NCI-H510A treated with DMSO at 0.1 percent for 48 hours (cell line): Measurements from ENCODE around the gene GTF2F2.
"Not testable (repeated sequence)": the region's sequence is repeated elsewhere in the genome, so short reads cannot be mapped to it uniquely, and the experiment has no call there.

Experiments
- DNase-seq: peaks from one replicate; lab custom pipeline; 2025; lab: John Stamatoyannopoulos, UW

GTF2F2 gene

DNA sequence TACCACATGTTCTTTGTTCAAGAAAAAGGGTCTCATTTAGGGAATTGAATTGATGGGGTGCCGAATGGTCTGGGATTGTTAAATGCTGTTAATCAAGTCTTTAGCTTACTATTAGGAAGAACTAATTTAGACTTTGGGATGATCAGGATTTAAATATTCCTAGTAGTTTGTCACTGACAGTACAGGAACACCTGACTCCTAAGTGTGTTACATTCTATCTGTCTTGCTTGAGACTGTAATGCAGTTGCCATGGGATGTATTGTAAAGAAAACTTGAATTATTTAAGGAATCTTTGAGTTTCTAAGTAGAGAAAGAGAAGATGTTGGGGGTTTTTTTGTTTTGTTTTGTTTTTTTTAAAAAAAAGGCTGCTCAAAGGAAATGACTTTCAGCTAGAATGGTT is 98.4 kb downstream of the GTF2F2 start:
- DNase-seq, result no peak

GRCh38 chr13:45219123-45219891 is 99.0 kb downstream of the GTF2F2 start:
- DNase-seq, result no peak

GRCh38 chr13:45219938-45220375 is 99.6 kb downstream of the GTF2F2 start:
- no peak for DNase-seq

- no peak for DNase-seq
These were observed 100.1 kb downstream of the GTF2F2 start for GRCh38 chr13:45220403-45220802.

DNA sequence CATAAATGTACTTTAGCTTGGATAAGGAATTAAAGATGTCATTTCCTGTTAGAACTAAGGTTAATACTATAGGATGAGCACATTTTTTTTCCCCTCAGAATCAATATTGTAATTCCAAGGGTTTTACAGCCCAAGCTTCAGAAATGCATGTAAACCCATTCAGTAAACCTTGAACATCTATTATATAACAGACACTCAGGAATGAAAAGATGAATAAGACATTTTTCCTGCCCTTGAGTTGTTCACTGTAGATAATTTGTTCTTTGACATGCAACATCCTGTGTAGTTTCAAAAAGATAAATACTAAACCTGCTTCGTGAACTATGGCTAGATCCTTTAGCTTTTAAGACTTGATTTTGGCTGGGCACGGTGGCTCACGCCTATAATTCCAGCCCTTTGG is 102.2 kb downstream of the GTF2F2 start:
- no peak for DNase-seq

- DNase-seq, result no peak
These were observed 102.6 kb downstream of the GTF2F2 start for GRCh38 chr13:45222919-45223318.

DNA sequence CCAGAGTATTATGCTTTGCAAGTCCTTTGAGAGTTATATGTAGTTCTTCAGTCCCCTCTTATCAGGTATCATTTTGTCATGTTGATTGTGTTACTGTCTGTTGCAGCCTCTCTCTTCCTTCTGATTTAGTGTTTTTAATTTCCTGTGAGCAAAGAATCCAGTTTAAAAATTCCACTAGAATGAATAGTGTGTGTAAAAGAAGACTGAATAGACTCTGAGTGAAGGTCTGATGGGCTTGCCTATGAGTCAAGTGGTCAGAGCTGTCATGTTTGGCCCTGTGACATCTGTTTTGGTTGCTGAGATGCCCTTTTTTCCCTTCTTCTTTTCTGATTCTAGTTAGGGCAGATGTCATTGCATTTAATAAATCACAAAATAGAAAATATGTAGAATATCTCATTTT is 103.9 kb downstream of the GTF2F2 start:
- DNase-seq, result no peak

- no peak for DNase-seq
These were observed 105.1 kb downstream of the GTF2F2 start for GRCh38 chr13:45225370-45225769.

GRCh38 chr13:45226024-45226423 is 105.7 kb downstream of the GTF2F2 start:
- DNase-seq, result no peak

GRCh38 chr13:45228002-45228401 is 107.7 kb downstream of the GTF2F2 start:
- DNase-seq, result no peak

GRCh38 chr13:45229172-45229571 is 108.9 kb downstream of the GTF2F2 start:
- no peak for DNase-seq

- DNase-seq, result no peak
These were observed 111.0 kb downstream of the GTF2F2 start for GRCh38 chr13:45231305-45231704.

GRCh38 chr13:45231722-45232121 is 111.4 kb downstream of the GTF2F2 start:
- no peak for DNase-seq

DNA sequence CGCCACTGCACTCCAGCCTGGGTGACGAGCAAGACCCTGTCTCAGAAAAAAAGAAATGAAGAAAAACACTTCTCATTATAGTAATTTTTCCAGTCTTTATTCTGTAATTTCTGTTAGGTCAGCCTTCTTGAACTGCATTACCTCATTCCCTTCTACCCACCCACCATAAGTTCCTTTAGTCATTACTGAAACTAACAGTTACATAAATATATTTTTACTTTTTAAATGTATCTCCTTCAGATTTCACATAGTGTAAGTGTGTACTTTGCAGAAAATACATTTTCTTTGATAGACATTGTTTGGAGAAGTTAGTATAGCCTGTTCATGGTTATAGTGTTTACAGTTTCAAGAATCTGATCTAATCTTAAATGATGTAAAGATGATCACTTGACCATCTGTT is 112.3 kb downstream of the GTF2F2 start:
- no peak for DNase-seq

DNA sequence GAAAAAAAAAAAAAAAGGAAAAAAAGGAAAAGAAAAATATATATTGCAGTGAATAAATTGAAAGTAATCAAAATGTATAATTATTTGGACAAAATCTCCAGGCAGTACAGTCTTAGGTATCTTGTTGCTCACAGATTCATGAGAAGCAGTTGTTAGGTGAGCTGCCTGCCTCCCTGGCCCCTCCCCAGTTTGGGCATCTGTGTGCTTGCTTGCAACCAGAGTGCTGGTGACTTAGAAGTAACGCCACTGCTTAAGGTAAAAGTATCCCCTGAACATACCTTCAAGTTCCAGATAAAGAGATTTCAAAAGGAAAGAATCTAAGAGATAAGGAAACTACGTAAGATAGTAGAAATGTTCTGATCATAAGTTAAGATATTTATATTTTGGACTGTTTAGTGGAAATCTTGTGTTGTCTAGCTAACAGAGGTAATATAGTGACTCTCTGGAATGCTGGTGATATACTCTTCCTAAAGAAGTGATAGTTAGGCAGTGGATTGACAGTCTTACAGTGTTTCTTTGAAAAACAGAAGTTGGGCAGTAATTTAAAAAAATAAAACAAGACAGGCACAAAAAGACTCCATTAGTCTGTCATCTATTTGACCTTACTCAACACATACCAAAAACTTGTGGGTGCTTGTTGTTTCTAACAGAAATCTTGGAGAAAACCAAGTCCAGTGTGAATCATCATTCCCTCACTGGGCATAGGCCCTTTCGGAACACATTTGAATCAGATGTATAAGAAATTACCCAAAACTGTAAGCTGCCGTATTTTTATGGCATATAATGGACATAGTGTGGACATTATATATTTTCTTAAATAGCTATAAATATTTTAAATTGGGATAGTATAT is 118.9 kb downstream of the GTF2F2 start:
- DNase-seq, result no peak

DNA sequence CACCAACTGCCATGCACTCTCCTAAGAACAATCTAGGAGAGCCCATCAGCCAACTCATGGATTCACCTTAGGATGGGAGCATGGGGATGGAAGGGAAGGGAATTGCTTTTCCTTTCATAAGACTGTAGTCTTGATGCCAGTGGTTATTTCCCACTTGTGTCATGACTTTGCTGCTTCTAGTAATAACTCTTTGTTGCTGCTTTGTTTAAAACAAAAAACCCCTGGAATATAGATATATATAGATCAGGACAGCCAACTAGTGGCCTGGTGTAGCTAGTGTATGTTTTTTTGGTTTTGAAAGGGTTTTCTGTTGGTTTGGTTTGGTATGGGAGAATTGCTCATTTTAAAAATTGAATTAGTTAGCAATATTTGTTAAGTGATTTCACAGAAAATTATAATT is 119.8 kb downstream of the GTF2F2 start:
- no peak for DNase-seq

GRCh38 chr13:45242070-45242469 is 121.8 kb downstream of the GTF2F2 start:
- no peak for DNase-seq

DNA sequence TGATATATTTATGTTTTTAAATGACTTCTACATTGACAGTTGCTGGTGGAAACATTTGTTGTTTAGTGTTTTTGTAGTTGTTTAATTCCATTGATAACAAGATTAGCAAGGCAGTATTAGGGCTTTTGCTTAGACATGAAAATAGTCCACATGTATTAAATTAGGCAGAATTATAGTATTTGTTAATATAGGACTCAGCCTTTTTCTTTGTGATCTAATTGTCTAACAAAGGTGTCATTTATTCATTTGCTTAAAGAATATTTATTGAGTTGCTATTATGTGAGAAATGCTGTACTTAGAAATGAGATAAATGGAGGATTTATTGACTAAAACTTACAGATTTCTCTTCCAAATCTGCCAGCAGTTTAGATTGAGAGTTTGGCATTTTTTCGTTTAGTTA is 122.2 kb downstream of the GTF2F2 start:
- DNase-seq, result no peak

DNA sequence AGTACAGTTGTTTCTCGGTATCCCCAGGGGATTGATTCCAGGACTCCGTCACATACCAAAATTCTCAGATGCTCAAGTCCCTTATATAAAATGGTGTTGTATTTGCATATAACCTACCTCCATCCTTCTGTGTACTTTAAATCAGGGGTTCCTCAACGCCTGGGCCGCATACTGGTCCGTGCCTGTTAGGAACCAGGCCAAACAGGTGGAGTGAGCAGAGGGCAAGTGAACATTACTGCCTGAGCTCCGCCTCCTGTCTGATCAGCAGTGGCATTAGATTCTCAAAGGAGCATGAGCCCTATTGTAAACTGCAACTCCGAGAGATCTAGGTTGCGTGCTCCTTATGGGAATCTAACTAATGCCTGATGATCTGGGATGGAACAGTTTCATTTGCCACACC is 122.8 kb downstream of the GTF2F2 start:
- DNase-seq, result no peak

- not testable (repeated sequence) for DNase-seq
These were observed 124.4 kb downstream of the GTF2F2 start for GRCh38 chr13:45244736-45245135.

GRCh38 chr13:45249662-45250061 is 129.4 kb downstream of the GTF2F2 start:
- no peak for DNase-seq

DNA sequence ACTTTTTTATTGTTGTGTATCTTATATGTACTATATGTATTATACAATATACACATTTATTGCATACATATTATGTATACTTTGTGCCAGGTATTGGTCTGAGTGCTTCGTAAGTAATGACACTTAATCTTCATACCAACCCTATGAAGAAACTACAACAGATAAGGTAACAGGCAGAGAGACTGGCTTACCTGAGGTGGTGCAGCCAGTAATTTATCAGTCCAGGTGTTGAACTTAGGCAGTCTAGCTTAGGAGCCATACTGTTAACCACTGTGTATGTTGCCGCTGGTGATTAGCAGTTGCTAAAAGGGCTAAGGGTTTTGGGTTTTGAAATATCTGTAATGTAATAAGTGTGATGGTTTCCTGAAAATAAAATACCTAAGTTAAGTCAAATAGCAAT is 134.1 kb downstream of the GTF2F2 start:
- no peak for DNase-seq

GRCh38 chr13:45255247-45255987 is 135.1 kb downstream of the GTF2F2 start:
- DNase-seq, result no peak
